ENCODE results near the gene ZBTB20. TPM values are rescaled to one million over a fixed set of nuclear protein-coding genes. Genes with fewer than 3 reads are reported as not detected.

The ZBTB20 gene
- total RNA-seq, 6 experiments from 2014 or later = 8.0 to 14.1 (median 10.4) TPM

DNA sequence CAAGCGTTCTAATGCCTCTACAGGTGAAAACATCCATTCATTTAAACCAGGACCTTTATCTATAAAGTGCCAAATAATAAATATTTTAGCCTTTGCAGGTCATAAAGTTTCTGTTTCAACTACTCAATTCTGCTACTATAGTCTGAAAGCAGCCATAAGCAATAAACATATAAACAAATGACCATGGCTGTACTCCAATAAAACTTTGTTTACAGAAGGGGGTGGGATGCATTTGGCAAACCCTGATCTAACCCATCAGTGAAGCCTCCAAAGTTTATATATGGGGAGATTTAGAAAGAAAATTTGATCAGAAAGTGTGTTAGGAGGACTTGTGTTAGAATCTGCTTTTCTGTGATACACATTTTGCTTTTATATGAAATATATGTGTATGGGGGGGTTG, 161.3 kb downstream of the ZBTB20 start:
- Mint-ChIP-seq H3K36me3 (ENCODE audit: low read depth) (no peaks in the 10 kb centered on the region), H3K27me3 (ENCODE audit: insufficient read depth) (no peaks in the 10 kb centered on the region), H3K4me3 (no peak overlapping the region), H3K4me1 (ENCODE audit: low read depth) (no peaks in the 10 kb centered on the region), H3K27ac (no peak overlapping the region), H3K9me3 (no peaks in the 10 kb centered on the region)
- TF ChIP-seq, protein P1, sequence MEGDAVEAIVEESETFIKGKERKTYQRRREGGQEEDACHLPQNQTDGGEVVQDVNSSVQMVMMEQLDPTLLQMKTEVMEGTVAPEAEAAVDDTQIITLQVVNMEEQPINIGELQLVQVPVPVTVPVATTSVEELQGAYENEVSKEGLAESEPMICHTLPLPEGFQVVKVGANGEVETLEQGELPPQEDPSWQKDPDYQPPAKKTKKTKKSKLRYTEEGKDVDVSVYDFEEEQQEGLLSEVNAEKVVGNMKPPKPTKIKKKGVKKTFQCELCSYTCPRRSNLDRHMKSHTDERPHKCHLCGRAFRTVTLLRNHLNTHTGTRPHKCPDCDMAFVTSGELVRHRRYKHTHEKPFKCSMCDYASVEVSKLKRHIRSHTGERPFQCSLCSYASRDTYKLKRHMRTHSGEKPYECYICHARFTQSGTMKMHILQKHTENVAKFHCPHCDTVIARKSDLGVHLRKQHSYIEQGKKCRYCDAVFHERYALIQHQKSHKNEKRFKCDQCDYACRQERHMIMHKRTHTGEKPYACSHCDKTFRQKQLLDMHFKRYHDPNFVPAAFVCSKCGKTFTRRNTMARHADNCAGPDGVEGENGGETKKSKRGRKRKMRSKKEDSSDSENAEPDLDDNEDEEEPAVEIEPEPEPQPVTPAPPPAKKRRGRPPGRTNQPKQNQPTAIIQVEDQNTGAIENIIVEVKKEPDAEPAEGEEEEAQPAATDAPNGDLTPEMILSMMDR (IDR thresholded peaks at IDR 0.05) = no peak
- no peak for DNase-seq

GRCh38 chr3:114983248-114983647, 163.8 kb downstream of the ZBTB20 start:
- DNase-seq = no peak
- TF ChIP-seq, protein P1 (IDR thresholded peaks at IDR 0.05) = no peak
- H3K27me3 Mint-ChIP-seq (ENCODE audit: insufficient read depth) = no peaks in the 10 kb centered on the region
- no peaks in the 10 kb centered on the region for H3K4me1 Mint-ChIP-seq (ENCODE audit: low read depth)
- no peaks in the 10 kb centered on the region for H3K36me3 Mint-ChIP-seq (ENCODE audit: low read depth)
- no peak overlapping the region for H3K27ac Mint-ChIP-seq
- no peak overlapping the region for H3K4me3 Mint-ChIP-seq
- H3K9me3 Mint-ChIP-seq = no peaks in the 10 kb centered on the region

DNA sequence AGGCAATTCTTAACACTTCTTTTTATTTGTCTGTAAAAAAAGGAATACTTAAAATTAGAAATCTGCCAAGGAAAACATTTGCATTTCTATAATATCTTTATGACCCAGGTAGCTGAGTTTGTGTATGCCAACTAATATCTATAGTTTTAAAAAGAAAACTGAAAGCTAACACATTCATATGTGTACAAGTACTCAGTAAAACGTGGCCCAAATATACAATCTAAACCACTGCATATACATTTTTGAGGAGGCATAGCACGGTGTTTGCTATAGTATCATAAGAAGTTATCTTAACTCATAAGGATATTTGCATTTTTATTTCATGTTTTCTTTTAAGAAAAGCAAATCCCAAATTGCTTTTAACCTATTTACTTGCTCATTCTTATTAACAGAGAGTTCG, 172.7 kb downstream of the ZBTB20 start:
- H3K27me3 Mint-ChIP-seq (ENCODE audit: insufficient read depth) = no peaks in the 10 kb centered on the region; the same call in 1 of the 2 replicates
- H3K4me1 Mint-ChIP-seq (ENCODE audit: low read depth) = no peaks in the 10 kb centered on the region
- H3K36me3 Mint-ChIP-seq (ENCODE audit: low read depth) = no peaks in the 10 kb centered on the region
- no peak overlapping the region for H3K27ac Mint-ChIP-seq
- TF ChIP-seq, protein P1 (IDR thresholded peaks at IDR 0.05) = no peak
- DNase-seq = no peak
- H3K4me3 Mint-ChIP-seq = no peak overlapping the region
- H3K9me3 Mint-ChIP-seq = no peaks in the 10 kb centered on the region

- no peak for DNase-seq
- Mint-ChIP-seq H3K36me3 (ENCODE audit: low read depth) (no peaks in the 10 kb centered on the region), H3K27ac (no peak overlapping the region), H3K27me3 (ENCODE audit: insufficient read depth) (no peaks in the 10 kb centered on the region; the same call in 1 of the 2 replicates), H3K4me1 (ENCODE audit: low read depth) (no peaks in the 10 kb centered on the region), H3K9me3 (no peaks in the 10 kb centered on the region), H3K4me3 (no peak overlapping the region)
- TF ChIP-seq, protein P1 (IDR thresholded peaks at IDR 0.05) = no peak
These were observed 173.6 kb downstream of the ZBTB20 start for GRCh38 chr3:114973536-114973935.

DNA sequence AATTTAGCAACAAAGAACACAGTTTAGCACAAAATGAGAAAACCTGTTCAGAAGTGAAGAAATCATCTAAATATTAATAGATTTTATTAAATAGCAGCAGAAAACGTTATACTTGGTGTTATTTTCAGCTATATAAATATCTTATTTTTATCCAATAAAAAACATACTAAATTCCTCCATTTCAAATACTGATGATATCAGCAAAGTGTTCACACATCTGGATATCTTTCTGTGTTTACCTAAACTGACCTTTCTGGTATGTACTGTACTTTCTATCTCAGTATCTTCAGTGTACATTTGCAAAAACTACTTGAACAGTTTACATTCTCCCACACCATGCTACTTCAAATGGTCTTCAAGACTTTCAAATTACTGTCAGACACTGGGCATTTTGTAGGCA, 179.9 kb downstream of the ZBTB20 start:
- no peak overlapping the region for H3K27ac Mint-ChIP-seq
- no peak for DNase-seq

More for the DNA sequence above, 179.9 kb downstream of the ZBTB20 start:
- TF ChIP-seq, protein P1 (IDR thresholded peaks at IDR 0.05) = no peak
- no peaks in the 10 kb centered on the region for H3K36me3 Mint-ChIP-seq (ENCODE audit: low read depth)
- H3K4me1 Mint-ChIP-seq (ENCODE audit: low read depth) = no peaks in the 10 kb centered on the region
- H3K9me3 Mint-ChIP-seq = no peaks in the 10 kb centered on the region
- H3K4me3 Mint-ChIP-seq = no peak overlapping the region
- H3K27me3 Mint-ChIP-seq (ENCODE audit: insufficient read depth) = no peaks in the 10 kb centered on the region; the same call in 1 of the 2 replicates

All from HFFc6 (cell line).